ENCODE measurements around the gene IQGAP2. TPM values are rescaled to one million over a fixed set of nuclear protein-coding genes. Genes with fewer than 3 reads are reported as not detected.
"Not testable (repeated sequence)": the region's sequence is repeated elsewhere in the genome, so short reads cannot be mapped to it uniquely, and the experiment has no call there.

The IQGAP2 gene
- total RNA-seq, 1 donor from 2014 or later, result not detected

DNA sequence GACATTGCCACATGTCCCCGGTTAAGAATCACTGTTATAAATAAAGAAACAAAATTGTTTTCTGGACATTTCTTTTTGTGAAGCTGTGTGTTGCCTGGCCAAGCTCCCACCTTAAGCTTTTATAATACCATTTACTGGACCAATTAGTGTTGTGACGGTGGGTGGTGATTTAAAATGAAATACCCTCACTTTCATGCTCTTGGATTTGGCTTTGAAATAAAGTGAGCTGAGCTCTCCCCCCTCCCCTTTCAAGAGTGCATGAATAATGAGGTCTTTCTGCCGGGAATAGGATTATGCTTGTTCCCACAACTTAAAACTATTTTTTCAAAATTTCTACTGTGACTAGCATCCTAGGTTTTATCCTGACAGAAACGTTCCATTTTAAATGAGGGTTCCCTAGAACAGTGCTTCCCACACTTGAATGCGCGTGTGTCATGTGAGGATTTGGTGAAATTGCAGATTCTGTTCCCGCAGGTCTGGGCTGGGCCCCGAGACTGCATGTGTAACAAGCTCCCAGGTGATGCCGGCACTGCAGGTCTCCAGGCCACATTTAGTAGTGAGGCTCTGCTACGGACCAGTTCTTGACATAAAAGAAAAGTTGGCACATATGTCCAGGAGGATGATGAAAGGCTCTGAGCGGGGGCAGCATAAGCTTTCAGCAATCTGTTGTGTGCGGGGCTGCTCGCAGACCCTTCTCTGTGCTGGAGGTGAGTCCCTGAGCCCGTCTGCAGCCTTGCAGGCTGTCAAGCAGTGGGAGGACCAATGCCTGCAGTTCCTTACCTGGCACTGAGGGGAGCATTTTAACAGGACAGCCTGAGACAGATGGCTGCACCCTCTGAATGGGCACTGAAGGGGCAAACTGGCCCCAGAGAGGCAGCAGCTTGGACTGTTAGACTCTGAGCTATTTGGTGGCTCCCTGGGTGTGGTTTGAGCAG is 24.4 kb downstream of the IQGAP2 start:
- Histone ChIP-seq H3K4me3 (ENCODE audit: low read depth, low read length) (no peak overlapping the region), H3K27me3 (ENCODE audit: control insufficient read depth, insufficient read depth, low read length) (peaks cover 2% of the 10 kb centered on the region), H3K36me3 (ENCODE audit: control insufficient read depth, insufficient read depth, low read length) (no peaks in the 10 kb centered on the region)
- DNase-seq (ENCODE audit: low read depth) (no peak), FAIRE-seq (no peak)
- TF ChIP-seq, protein P1, sequence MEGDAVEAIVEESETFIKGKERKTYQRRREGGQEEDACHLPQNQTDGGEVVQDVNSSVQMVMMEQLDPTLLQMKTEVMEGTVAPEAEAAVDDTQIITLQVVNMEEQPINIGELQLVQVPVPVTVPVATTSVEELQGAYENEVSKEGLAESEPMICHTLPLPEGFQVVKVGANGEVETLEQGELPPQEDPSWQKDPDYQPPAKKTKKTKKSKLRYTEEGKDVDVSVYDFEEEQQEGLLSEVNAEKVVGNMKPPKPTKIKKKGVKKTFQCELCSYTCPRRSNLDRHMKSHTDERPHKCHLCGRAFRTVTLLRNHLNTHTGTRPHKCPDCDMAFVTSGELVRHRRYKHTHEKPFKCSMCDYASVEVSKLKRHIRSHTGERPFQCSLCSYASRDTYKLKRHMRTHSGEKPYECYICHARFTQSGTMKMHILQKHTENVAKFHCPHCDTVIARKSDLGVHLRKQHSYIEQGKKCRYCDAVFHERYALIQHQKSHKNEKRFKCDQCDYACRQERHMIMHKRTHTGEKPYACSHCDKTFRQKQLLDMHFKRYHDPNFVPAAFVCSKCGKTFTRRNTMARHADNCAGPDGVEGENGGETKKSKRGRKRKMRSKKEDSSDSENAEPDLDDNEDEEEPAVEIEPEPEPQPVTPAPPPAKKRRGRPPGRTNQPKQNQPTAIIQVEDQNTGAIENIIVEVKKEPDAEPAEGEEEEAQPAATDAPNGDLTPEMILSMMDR (IDR thresholded peaks at IDR 0.05; ENCODE audit: insufficient read depth, low read length, severe bottlenecking), result no peak

DNA sequence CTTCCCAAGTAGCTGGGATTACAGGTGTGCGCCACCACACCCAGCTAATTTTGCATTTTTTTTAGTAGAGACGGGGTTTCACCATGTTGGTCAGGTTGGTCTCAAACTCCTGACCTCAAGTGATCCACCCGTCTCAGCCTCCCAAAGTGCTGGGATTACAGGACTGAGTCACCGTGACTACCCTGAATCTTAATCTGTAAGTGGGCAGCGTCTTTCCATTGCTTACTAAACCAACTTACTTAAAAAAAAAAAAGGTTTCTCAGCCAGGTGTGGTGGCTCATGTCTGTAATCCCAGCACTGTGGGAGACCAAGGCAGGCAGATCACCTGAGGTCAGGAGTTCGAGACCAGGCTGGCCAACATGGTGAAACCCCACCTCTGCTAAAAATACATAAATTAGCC is 25.5 kb downstream of the IQGAP2 start:
- not testable (repeated sequence) for FAIRE-seq

DNA sequence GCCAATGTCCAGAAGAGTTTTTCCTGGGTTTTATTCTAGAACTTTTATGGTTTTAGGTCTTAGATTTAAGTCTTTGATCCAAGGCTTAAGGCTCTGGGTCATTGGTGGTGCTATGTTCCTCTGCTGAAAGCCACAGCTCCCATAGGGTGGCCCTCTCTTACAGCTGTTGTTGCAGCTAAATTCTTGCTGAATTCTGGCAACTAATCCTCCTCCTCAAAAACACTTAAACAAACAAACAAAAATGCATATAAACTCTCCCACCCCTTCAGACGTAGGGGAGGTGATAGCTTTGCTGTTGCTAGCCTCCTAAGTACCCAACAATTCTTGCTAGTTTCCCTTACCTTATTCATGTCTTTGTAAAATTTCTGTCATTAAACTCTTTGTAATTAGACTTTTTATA is 30.2 kb downstream of the IQGAP2 start:
- no peaks in the 10 kb centered on the region for H3K27me3 ChIP-seq (ENCODE audit: control insufficient read depth, insufficient read depth, low read length)
- FAIRE-seq, result no peak
- no peak for DNase-seq (ENCODE audit: low read depth)

More for the DNA sequence above, 25.5 kb downstream of the IQGAP2 start:
- not testable (repeated sequence) for H3K36me3 ChIP-seq (ENCODE audit: control insufficient read depth, insufficient read depth, low read length); H3K4me3 ChIP-seq (ENCODE audit: low read depth, low read length); H3K27me3 ChIP-seq (ENCODE audit: control insufficient read depth, insufficient read depth, low read length); DNase-seq (ENCODE audit: low read depth)

DNA sequence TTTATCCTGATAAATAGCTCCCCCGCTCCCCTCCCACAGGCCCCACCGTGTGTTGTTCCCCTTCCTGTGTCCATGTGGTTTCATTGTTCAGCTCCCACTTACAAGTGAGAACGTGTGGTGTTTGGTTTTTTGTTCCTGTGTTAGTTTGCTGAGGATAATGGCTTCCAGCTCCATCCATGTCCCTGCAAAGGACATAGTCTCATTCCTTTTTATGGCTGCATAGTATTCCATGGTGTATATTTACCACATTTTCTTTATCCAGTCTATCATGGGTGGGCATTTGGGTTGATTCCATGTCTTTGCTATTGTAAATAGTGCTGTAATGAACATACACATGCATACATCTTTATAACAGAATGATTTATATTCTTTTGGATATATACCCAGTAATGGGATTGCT is 34.4 kb downstream of the IQGAP2 start:
- FAIRE-seq; DNase-seq (ENCODE audit: low read depth); H3K4me3 ChIP-seq (ENCODE audit: low read depth, low read length); H3K36me3 ChIP-seq (ENCODE audit: control insufficient read depth, insufficient read depth, low read length); H3K27me3 ChIP-seq (ENCODE audit: control insufficient read depth, insufficient read depth, low read length): not testable (repeated sequence)

More for the DNA sequence above, 30.2 kb downstream of the IQGAP2 start:
- TF ChIP-seq, protein P1 (IDR thresholded peaks at IDR 0.05; ENCODE audit: insufficient read depth, low read length, severe bottlenecking), result no peak
- Histone ChIP-seq H3K36me3 (ENCODE audit: control insufficient read depth, insufficient read depth, low read length) (no peaks in the 10 kb centered on the region), H3K4me3 (ENCODE audit: low read depth, low read length) (no peak overlapping the region)

DNA sequence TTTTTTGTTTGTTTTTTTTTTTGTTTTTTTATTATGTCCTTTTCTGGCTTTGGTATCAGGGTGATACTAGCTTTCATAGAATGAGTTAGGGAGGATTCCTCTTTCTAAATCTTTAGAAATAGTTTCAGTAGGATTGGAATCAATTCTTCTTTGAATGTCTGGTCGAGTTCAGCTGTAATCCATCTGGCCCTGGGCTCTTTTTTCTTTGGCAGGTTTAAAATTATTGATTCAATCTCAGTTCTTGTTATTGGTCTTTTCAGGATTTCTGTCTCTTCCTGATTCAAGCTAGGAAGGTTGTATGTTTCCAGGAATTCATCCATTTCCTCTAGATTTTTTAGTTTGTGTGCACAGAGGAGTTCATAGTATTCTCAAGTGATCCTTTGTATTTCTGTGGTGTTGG is 34.9 kb downstream of the IQGAP2 start:
- Histone ChIP-seq H3K4me3 (ENCODE audit: low read depth, low read length) (no peak overlapping the region), H3K27me3 (ENCODE audit: control insufficient read depth, insufficient read depth, low read length) (no peaks in the 10 kb centered on the region), H3K36me3 (ENCODE audit: control insufficient read depth, insufficient read depth, low read length) (no peaks in the 10 kb centered on the region)
- FAIRE-seq, result no peak
- TF ChIP-seq, protein P1 (IDR thresholded peaks at IDR 0.05; ENCODE audit: insufficient read depth, low read length, severe bottlenecking), result no peak
- DNase-seq (ENCODE audit: low read depth), result no peak

DNA sequence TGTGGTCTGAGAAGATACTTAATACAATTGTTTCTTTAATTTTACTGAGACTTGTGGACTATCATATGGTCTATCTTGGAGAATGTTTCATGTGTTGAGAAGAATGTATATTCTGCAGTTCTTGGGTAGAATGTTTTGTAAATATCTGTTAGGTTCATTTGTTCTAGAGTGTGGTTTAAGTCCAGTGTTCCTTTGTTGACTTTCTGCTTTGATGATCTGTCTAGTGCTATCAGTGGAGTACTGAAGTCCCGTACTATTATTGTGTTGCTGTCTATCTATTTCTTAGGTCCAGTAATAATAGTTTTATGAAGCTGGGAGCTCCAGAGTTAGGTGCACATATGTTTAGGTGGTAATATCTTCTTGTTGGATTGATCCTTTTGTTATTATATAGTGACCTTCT is 36.1 kb downstream of the IQGAP2 start:
- Histone ChIP-seq H3K36me3 (ENCODE audit: control insufficient read depth, insufficient read depth, low read length) (no peaks in the 10 kb centered on the region), H3K4me3 (ENCODE audit: low read depth, low read length) (no peak overlapping the region), H3K27me3 (ENCODE audit: control insufficient read depth, insufficient read depth, low read length) (no peaks in the 10 kb centered on the region)
- TF ChIP-seq, protein P1 (IDR thresholded peaks at IDR 0.05; ENCODE audit: insufficient read depth, low read length, severe bottlenecking), result no peak
- FAIRE-seq, result no peak
- no peak for DNase-seq (ENCODE audit: low read depth)
